Activated CD8-positive, alpha-beta memory T cell treated with anti-CD3 and anti-CD28 coated beads, Interleukin-2, amount 50 U/mL, for 48 hours (primary cell): ENCODE results near the gene USP2.

Experiments used
- DNase-seq: peaks from one replicate; pipeline ENCODE4 v3.0.0-alpha.2; 2020

USP2 gene

DNA sequence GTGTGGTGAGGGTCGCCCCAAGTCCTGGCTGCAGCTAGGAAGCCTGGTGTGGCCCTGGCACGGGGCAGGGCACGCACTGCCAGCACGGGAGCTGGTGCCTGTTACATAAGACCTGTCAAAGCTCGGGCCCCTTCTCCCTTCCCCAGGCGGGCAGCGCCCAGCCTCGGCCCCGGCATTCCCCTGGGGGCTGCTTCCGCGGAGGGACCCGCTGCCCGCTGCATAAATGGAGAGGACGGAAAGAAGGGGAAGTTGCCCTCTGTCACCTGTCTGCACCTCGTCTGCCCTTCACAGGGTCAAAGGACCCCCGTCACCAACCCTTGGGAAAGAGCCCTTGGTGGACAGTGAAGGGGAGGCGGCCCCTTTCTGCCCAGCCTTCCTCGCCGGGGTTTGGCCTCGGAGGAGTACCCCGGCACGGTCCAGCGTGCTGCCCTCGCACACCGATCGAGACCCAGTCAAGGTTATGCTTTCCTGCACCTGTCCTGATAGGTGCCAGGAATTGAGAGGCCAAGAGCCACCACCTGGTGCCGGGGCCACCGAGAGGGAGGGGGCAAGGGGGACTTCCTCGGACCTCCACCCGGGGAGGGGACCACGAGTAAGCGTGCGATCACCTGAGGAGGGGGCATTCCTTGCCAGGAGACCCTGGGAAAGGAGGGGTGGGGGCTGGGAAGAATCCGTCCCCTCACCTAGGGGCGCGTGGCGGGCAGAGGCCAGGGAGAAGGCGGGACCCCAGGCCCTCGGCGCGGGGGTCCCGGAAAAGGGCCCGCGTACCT, 18.2 kb downstream of the USP2 start:
- no peak for DNase-seq

DNA sequence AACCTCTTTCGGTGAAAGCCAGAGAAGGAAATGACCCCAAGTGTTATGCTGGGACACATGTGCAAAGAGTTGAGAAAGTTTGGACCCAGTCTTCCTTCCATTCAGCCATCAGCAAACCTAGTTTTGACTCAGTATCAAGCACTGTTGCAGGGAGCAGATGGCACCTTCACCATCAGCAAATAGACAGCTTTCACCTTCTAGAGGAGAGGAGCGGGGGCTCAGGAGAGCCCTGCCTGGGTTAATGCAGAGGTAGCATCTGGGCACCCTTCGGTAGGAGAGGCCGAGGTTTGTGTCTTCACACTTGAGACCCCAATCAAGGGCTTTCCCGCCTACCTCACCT, 18.8 kb downstream of the USP2 start:
- no peak for DNase-seq

DNA sequence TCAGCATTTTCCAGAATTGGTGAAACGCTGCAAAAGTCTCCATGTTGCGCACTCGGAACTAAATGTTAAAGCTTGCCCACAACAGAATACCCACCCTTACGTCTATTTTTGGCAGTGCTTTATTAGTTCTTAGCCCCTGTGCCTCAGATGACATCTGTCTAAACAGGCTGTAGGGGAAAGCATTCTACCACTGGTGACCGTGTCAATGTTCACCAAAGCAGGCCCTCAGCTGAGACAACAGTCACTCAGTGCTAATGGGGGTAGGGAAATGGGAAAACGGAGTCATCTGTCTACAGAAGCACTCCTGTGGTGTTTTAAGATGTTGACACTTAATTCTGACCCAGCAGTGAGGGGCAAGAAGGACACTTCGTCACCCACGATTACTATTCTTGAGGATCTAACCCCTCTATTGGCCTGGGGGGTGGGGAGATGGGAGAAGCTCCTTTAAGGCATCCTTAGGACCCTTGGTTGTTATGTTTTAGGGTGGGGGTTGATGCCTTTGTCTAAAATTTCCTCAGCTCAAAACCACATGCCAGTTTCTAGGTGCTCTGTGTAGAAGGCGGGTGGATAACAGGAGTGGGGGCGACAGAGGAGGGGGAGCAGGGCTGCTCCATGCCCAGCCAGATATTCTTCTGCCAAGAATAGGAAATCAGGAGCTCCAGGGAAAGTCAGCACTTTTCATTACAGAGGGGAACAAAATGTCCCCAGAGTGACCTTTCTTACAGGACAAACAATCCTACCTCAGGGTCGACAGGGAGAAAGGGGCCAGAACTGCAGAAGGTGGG, 19.4 kb downstream of the USP2 start:
- no peak for DNase-seq

DNA sequence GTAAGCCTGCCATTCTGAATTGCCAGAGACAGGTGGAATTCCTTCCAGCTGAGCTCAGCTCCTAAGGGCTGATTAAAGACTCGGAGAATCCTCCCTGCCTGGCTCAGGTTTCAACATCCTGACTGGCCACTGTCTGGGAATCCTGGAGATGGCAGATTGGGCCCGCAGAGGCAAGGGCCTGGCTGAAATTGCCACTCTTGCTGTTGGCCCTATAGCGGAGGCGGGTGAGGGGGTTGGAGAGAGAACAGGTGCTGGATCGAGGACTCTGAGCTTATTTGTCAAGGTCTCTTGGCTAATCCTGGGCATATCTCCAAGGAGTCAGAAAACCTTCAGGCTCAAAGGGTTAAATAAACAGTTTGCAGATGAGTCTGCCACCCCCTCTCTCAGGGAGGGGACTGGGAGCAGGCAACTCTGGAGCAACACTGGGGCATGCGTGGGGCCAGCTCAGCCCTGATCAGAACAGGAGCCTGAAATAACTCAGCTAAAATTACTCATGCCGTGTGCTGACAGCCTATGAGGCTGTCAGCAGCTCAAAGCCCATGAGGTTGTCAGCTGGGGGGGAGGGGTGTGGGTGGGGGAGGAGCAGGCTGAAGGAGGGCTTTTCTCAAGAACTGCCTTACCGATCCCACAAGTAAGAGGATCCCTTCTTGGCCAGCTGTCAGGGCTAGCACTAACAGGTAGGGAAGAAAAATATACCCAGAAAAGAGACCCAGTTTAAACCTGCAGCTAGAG, 20.3 kb downstream of the USP2 start:
- DNase-seq = peak; percentile 76

- no peak for DNase-seq
Observed at GRCh38 chr11:119359365-119360214, 21.9 kb downstream of the USP2 start.

DNA sequence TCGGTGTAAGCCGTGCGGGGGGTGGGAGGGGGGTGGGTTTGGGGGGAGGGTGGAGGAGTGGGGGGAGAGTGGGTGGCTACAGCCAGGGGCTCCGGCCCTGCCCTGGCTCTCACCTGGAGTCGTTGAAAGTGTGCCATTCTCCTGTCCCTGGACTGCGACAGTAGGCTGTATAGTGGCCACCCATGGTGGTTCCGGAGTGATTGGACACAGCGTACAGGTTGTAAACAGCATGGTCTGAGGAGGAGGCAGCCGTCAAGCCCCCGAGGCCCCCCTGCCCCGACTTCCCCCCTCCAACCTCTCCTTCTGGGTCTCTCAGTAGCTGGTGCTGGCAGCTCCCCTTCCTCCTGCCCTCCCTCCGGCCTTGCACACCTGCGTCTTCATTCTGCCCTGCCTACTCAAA, 24.4 kb downstream of the USP2 start:
- DNase-seq = no peak

GRCh38 chr11:119356349-119357031, 25.0 kb downstream of the USP2 start:
- peak; percentile 89 for DNase-seq

DNA sequence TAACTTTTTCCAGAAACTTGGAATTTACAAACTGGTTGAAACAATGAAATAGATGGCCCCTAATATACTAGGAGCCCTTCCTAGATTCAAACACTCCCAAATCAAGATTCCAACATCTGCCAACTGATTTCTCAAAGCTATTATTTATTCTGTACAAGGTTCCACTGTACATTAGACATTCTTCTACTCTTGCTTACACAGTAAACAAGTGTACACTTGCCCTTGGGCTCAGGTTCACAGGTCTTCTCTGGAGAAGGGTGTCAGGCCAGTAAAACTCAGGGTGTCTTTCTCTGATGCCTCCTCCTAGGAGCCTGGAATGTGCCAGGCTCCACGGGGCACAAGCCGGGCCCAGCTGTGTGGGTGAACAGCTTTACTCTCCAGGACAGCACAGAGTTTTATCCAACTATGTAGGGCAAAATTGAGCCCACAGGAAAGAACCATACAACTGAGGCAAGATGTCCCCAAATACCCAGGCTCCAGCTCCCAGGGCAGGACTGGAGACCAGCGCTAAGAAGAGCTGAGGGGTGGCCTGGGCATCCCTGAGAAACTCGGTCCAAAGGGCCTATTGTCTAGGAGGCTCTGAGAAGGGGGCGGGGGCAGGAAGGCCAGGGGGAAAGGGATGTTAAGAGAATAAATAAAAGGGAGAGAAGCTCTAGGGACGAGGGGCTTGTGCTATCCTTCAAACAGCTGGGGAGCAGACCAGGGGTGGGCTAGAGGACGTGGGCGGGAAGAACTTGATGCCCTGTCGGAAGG, 26.2 kb downstream of the USP2 start:
- DNase-seq = no peak

DNA sequence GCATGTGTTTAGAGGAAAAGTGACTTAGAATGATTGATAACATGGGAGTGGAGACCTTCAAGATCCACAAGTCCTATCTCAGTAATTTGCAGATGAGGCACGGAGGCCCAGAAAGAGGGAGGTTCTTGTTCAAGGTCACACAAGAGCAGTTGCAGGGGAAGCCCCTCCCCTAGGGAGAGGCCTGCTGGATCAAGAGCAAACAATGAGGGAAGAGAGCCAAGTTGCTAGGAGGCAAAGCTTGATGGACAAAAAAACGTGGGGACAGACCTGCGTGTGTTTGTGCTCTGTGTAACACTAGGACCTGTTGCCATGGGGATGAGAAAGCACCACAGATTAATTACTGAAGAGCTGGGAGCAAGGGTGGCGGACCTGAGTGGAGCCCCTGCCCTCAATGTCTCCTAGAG, 28.6 kb downstream of the USP2 start:
- DNase-seq = no peak

DNA sequence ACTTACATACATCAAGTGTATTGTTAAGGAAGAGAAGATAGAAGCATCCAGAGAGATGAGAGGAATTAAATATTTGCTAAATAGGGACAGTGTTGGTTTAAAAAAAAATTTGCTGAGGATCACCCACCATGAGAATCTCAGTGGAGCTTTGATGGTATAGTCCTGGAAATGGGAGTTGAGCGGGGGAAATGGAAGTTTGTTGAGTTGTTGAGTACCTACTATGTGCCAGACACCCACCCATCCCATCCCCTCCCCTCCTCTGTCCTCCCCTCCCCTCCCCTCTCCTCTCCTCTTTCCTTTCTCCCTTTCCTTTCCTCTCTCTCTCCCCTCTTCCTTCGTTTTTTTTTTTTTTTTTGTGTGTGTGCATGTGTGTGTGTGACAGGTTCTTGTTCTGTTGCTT, 30.3 kb downstream of the USP2 start:
- no peak for DNase-seq

GRCh38 chr11:119350302-119350701, 31.2 kb downstream of the USP2 start:
- no peak for DNase-seq

DNA sequence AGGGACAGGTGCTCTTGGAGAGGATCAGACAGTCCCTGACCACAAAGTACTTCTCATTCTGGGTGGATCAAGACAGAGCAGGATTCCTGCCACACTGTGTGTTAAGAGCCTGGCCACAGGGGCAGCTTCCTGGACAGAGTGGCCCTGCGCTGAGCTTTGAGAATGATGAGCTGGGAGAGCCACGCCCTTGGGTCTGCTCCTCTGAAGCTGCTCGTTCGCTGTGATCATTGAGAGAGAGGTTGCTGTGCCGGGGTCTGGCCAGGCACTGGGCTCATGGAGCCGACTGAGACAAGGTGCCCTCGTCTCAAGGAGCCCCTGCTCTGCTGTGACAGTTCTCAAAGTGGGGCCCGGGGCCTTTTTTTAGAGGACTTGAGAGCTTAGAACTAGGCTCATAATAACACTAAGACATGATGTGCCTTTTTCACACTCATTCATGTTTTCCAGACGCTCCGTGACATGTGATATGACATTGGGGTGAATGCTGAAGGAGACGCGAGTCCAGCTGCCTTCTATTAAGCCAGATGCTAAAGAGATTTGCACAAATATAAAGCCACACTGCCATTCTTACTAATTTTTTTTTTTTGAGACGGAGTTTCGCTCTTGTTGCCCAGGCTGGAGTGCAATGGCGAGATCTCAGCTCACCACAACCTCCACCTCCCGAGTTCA, 33.4 kb downstream of the USP2 start:
- no peak for DNase-seq

GRCh38 chr11:119347242-119347641, 34.2 kb downstream of the USP2 start:
- DNase-seq = no peak

DNA sequence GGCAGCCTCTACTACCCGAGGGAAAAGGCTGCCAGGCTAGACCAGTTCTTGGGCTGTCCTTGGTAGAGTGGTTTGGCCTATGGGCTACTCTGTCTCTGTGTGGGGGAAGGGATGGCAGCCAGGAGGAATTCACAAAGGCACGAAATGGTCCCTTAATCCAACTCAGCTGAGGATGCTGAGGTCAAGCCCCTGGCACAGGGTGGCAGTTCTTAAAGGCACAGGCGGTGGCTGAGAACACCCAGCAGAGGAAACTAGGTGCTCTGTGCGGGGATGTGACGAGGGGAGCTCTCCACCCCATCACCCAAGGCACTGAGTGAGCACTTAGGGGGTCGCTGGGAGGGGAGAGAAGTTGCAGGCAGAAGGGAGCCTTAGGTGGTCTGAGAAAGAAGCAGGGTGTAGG, 34.9 kb downstream of the USP2 start, which contains the start of gene MFRP:
TSS of gene MFRP (minus strand) at position 101 of the 400 bp plus-strand sequence. CDS start 192 bp downstream, outside the sequence.
- no peak for DNase-seq

GRCh38 chr11:119345685-119346084, 35.8 kb downstream of the USP2 start:
- DNase-seq = no peak

DNA sequence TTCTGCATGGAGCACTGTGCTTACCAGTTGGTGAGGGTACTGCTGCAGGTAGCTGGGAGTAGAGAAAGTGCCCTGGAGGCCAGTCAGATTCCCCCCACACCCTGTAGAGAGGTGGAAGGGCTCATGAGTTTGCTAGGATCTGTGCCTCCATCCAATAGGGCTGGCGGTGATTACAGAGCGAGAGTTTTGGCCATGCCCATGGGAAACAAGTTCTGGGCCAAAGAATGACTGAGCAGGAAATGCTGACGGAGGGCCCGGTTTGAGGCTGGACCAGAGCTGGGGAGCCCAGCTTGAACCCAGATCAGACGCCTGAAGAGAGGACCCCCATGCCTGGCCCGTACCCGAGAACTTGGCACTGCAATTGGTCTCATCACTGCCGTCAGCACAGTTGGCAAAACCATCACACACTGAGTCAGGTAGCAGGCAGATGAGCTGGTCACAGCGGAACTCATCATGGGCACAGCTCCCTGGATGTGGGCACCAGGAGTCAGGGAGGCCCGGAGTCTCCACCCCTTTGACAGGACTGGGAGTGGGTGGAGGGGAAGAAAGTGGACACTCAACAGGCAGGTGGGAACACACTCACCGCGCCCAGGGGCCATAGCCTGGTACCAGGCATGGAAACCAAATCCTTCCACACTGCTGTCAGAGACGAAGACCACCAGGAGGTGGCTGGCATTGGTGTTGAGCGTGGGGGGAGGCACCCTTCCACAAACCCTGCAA, 37.0 kb downstream of the USP2 start:
- no peak for DNase-seq

- no peak for DNase-seq
Observed at GRCh38 chr11:119343726-119344125, 37.8 kb downstream of the USP2 start.

- no peak for DNase-seq
Observed at GRCh38 chr11:119342362-119343130, 38.9 kb downstream of the USP2 start.

GRCh38 chr11:119342023-119342300, 39.5 kb downstream of the USP2 start:
- no peak for DNase-seq
